ENCODE measurements around the gene COL15A1.

The COL15A1 gene

GRCh38 chr9:98905015-98905414 lies 38.7 kb upstream of the COL15A1 start:
- no peak for DNase-seq (ENCODE audit: low read depth in 1 of 2, low spot score in 1 of 2)
- Histone ChIP-seq H3K27ac (replicated peaks) (no peak overlapping the region), H3K27me3 (ENCODE audit: insufficient read depth, poor library complexity, severe bottlenecking) (no peaks in the 10 kb centered on the region), H3K4me3 (replicated peaks; ENCODE audit: insufficient read depth, low read length) (no peak overlapping the region)
- TF ChIP-seq POLR2AphosphoS5 (IDR thresholded peaks at IDR 0.05; ENCODE audit: low read depth) (no peak), SPI1 (IDR thresholded peaks at IDR 0.05; ENCODE audit: borderline replicate concordance, low read depth) (no peak), REST (IDR thresholded peaks at IDR 0.05; ENCODE audit: insufficient replicate concordance, low read depth) (no peak), GABPA (IDR thresholded peaks at IDR 0.05; ENCODE audit: low read depth) (no peak), CTCF (IDR thresholded peaks at IDR 0.05; ENCODE audit: insufficient read depth, low read length) (no peak)

GRCh38 chr9:98906273-98907040 lies 37.2 kb upstream of the COL15A1 start:
- Histone ChIP-seq H3K27me3 (ENCODE audit: insufficient read depth, poor library complexity, severe bottlenecking) (no peaks in the 10 kb centered on the region), H3K27ac (replicated peaks) (no peak overlapping the region)
- no peak for DNase-seq (ENCODE audit: low read depth in 1 of 2, low spot score in 1 of 2)

More at GRCh38 chr9:98906273-98907040, 37.2 kb upstream of the COL15A1 start:
- TF ChIP-seq POLR2AphosphoS5 (IDR thresholded peaks at IDR 0.05; ENCODE audit: low read depth) (no peak), GABPA (IDR thresholded peaks at IDR 0.05; ENCODE audit: low read depth) (no peak), REST (IDR thresholded peaks at IDR 0.05; ENCODE audit: insufficient replicate concordance, low read depth) (no peak), CTCF (IDR thresholded peaks at IDR 0.05; ENCODE audit: insufficient read depth, low read length) (no peak), SPI1 (IDR thresholded peaks at IDR 0.05; ENCODE audit: borderline replicate concordance, low read depth) (no peak)
- no peak overlapping the region for H3K4me3 ChIP-seq (replicated peaks; ENCODE audit: insufficient read depth, low read length)
